G401.6 (cell line): ENCODE results near the gene MAST4.

Experiments used
- FAIRE-seq: peaks from 2 replicates; lab custom pipeline; 2012; peaks lifted over from hg19 to GRCh38; lab: Jason Lieb, UNC

The MAST4 gene

DNA sequence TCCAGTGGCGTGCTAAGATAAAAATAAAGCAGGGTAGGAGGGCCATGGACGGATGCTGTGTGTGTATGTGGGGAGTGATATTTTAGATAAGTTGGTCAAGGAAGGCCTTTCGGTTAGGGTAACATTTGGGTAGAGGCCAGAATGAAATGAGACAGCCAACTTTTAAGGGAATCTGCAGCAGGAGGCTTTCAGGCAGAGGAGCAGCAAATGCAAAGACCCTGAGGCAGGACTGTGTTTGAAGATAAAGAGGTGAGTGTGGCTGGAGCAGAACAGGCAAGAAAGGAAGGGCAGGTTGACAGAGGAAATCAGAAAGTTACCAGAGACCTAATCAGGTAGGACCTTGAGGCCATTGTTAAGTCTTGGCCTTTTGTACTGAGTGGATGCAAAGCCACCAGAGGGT is 106.2 kb downstream of the MAST4 start:
- FAIRE-seq = no peak

DNA sequence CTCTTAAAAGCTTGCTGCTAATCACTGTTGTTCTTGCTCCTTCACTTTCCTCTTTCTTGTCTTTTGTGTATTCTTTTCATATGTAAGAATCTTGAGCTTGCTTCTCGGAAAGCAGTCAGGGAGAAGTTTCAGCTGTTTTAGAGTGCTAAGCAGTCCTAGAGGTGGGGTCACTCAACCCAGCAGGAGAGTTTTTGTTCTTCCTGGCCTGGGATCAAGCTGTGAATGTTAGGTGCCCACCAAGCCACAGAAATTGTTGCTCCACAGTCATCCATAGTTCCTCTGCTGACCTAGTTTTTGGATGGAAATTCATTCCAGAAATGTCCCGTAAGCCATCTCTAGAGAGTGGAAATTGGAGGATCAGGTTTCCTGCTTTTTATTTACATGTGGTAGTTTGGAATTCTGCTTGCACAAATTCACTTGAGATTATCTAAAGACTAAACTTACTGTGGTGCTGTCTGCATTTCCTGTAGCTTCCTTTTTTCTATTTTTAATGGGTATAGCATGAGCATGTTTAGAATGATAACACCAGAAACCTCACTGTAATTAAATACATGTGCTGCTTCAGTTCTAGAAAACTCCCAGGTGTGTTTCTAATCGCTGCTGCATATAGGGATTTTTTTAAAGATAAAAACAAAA is 108.7 kb downstream of the MAST4 start:
- FAIRE-seq = no peak

DNA sequence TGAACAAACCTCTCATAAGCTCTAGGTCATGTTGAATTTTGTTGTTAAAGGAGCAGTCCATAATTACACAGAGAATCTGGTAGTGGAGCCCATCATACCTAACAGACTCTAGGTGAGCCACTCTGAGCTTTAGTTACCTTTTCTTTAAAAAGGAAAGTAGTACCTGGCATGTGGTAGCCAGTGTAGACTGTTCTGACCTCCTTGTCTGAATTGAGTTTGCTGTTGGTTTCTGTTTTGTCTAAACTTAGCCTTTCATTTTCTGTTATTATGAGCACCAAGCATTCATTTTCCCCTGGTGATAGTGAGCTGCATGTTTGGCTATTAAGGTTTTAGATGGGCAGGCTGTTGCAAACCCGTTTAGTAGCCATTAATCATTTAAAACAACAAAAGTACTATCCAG is 112.2 kb downstream of the MAST4 start:
- FAIRE-seq = no peak

- FAIRE-seq = no peak
These were observed 114.4 kb downstream of the MAST4 start for GRCh38 chr5:66710557-66711088.

GRCh38 chr5:66713998-66714397 is 117.8 kb downstream of the MAST4 start:
- FAIRE-seq = no peak

DNA sequence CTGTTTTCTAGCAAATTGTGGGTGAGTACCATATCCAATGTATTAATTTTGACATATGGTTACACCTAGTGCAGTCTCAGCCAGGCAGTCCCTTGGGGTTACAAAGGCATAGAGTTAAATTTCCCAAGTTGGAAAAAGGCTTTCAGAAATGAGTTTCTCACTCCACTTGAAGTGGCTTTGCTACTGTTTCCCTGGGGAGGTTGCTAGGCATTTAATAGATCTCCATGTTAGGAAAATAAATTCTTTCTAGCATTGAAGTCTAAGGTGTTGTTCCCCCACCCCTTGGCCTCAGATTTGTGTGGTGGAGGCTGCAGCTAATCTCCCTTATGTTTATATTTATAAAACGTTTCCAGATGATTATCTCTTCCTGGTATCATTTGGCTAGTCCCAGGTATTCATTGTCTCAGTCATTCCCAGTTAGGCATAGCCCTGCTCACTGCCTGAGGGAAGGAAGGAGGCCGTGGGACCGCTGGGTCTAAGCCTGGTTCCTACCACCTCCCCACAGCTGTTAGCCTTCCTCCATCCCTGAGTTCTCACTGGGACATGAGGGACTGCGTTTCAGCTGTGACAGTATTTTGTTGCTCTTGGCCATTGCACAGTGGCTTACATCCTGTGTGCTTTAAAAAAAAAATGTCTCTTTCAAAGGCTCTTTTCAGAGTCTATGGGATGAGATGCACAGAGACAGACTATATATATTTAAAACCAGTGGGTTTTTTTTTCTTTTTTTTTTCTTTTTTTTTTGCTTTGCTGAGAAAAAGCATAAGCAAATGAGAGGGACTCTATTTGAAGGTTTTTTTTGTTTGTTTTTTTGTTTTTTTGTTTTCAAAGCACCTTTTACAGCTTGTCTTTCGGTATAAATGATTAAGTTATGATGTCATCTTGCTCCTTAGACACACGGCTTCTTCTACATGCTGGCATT is 121.5 kb downstream of the MAST4 start:
- no peak for FAIRE-seq

DNA sequence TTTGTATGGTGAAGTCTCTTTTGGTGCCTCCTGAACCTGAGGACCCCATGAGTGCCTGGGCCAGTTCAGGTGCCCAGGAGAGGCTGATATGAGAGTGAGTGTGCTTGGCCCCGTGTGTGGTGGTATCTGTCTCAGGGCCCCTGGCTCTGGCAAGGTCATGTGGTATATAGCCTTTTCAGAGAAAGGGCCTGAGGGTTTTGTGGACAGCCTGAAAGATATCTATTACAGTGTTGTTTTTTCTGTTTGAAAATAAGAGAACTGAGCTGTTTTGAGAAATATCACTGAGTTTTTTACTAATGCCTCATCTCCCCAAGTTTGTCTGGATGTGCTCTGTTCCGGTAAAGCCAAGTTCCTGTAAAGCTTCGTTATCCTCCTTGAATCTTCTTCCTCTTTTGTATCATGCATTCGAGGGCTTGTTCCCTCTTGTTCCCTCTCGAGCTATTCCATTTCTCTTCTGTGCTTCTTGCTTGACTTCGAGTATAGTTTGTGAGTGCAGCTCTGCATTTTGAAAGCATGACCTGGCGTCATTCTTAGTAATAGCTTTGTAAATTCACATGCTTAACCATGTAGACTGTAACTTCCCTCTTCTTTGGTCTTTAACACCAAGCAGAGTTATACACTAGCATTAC is 122.3 kb downstream of the MAST4 start:
- FAIRE-seq = no peak

GRCh38 chr5:66720780-66721179 is 124.6 kb downstream of the MAST4 start:
- no peak for FAIRE-seq

GRCh38 chr5:66722686-66723085 is 126.5 kb downstream of the MAST4 start:
- no peak for FAIRE-seq

DNA sequence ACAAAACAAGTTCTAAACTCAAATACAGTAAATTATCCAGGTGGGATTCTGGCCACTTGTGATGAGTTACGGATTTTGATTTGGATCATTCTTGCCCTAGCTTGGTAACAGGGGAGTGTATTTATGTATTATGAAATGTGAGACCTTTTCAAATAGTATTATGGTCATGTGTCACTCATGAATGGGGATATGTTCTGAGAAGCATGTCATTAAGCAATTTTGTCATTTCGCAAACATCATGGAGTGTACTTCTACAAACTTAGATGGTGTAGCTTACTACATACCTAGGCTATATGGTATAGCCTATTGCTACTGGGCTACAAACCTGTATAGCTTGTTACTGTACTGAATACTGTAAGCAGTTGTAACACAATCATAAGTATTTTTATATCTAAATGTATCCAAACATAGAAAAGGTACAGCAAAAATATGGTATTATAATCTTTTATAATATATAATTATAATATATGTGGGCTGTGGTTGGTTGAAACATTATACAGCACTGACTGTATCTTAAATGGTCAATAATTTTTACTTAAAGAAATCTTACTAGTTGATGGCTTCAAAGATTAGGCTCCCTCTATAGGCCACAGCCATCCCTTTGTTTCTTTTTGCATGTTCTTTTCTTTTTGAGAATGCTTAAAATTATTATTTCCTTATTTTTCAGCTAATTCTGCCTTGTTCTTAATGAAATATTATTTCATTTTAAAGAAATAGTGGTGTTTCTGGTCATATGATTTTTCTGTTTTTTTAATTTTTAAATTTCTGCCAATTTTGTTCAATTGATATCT is 128.4 kb downstream of the MAST4 start:
- no peak for FAIRE-seq

DNA sequence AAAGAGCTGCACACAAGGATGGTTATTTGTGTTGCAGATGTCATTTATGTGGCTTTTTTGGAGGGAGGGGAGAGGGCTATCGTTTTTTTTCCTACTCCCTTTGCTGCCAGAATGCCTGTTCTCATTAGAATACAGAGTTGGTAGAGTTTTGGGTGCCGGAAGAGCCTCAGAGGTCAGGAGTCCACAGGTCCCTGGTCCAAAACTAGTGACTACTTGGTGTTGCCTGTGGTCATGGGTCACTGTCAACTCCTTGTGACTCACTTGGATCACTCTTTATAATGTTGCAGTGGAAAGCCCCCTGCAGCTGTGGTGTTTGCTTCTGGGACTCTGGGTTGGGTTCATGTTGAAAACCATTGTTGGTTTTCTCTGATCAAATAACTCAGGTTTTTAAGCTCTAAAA is 131.4 kb downstream of the MAST4 start:
- FAIRE-seq = no peak

DNA sequence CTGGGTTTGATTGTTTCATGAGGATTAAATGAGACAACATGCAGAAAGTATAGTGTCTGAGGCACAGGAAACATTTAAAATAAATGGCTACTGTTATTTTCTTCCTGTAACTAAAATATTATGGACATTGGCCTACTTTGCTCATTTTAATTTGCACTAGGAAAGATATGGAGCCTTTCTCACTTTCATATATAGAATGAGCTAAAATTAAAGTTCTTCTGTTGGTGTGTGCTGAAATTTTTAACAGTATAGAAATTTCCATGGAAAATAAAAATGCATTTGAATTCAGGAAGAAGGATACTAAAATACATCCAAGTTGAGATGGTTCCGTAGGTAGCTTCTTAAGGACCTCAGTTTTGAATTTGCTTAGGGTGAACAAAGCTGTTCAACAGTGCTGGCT is 131.9 kb downstream of the MAST4 start:
- no peak for FAIRE-seq

DNA sequence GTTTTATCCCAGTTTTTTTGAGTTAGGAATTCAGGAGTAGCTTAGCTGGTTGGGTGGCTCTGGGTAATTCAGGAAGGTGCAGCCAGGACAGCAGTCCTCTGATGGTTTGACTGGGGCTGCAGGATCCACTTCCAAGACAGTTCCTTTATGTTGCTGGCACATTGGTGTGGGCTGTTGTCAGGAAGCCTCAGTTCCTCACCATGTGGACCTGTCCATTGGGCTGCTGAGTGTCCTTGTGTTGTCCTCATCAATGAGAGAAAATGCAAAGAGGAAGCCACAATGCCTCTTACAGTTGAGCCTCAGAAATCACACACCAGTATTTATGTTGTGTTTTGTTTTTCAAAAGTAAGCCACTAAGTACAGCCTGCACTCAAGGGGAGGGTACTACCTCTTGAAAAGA is 140.9 kb downstream of the MAST4 start:
- no peak for FAIRE-seq

DNA sequence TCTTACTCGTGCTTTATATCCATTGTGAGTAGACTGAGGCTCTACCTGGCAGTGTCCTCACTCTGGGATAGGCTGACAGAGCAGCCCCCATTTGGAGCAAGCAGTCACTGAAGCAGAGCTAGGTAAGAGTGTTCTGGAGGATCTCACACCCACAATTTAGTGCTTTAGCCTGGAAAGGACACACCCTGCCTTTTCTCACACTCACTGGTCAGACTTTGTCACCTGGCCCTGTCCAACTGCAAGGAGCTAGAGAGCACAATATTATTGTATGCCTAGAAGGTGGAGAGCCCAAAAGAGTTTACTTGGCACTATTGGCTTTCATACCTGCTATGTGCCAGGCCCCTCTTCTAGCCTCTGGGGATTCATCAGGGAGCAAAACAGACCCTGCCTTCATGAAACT is 141.9 kb downstream of the MAST4 start:
- no peak for FAIRE-seq

- no peak for FAIRE-seq
These were observed 142.8 kb downstream of the MAST4 start for GRCh38 chr5:66739021-66739420.

DNA sequence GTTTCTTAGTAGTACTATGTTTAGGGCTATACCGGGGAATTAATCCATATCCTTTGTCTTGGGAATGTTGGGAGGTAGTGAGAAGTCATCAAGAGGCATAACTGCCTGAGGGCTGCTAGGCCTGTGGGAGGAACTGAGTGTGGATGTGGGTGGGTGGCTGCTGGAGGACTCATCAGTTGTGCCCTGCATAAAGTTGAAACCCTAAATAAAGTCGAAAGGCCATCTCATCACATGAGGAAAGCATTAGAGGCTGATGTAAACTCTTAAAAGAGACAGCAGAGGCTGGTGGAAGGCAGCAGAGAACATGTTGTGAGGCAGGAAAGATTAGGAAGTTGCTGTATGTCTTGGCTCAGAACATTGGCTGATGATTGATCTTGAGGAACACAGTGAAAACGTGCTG is 143.8 kb downstream of the MAST4 start:
- no peak for FAIRE-seq

DNA sequence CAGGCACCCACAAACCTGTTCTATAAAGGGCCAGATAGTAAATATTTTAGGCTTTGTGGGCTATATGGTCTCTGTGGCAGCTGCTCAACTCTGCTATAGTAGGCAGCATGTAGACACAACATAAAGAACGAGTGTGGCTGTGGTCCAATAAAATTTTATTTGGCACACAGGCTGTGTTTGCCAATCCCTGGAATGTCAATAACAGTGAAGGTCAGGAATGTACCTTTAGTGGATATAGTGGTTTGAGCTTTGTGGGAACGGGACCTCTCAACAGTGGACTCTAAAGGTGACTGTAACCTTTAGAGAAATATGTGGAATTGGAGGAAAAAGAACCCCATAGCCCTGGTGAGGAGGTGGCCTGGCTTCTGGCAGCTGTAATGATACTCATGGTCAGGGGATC is 145.2 kb downstream of the MAST4 start:
- FAIRE-seq = no peak

- no peak for FAIRE-seq
These were observed 146.1 kb downstream of the MAST4 start for GRCh38 chr5:66742083-66742895.

DNA sequence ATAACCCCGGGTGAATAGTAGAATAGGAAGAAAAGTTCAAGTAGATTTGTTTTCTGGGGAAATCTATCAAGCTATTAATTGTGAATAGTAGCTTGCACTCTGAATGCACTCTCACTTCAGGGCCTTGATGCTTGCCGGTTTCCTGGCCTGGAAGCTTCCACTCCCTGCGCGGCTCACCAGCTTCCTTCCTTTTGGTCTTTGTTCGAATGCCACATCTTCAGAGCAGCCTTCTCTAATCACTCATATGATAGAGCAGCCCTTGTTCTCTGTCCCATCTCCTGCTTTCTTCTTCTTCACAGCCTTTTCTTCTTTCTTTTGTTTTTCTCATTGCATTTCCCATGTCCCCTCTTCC is 146.7 kb downstream of the MAST4 start:
- no peak for FAIRE-seq

DNA sequence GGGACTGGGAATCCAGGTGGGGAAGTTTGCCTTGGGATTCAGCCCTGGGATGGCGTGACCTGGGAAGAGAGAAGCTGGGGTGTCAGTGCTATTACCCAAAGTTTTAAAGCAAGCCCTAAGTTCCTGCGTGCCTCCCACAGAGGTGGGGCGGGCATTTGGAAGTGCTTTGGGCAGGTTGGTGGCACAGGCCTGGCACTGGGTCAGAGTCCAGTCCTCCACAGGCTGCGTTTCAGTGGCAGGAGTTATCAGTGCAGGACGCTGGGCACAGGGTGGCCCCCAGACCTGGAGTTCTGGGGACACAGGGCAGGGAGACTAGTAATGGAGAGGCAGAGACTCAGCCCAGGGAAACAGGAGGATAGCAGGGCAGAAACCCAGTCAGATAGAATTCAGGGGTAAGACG is 147.2 kb downstream of the MAST4 start:
- FAIRE-seq = no peak

DNA sequence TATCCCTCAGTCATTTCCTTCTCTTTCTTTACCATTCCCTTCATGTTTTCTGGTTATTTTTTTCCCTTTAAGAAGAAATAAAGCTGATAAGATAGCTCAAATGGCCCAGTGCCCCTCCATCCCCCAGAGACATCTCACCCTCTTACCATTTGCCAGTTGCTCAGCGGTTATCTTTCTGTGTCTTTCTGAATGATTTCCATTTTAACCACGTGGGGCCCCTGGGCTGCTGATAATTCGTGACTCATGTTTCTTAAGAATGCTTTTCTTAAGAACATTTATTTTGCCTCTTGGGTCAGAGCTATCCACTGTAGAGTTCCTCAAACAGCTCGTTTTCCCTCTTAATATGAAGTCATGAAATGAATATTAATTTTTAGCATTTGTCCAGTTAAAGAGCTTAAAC is 147.8 kb downstream of the MAST4 start:
- no peak for FAIRE-seq

GRCh38 chr5:66745297-66745696 is 149.1 kb downstream of the MAST4 start:
- no peak for FAIRE-seq
